Neuronal stem cell (in vitro differentiated cells): Measurements from ENCODE around the gene GAS7.
A peak's percentile ranks its signal among the peaks of the same experiment; 100 is the strongest.

Experiments
- DNase-seq: peaks from one replicate; pipeline ENCODE4 v3.0.0-alpha.2; 2013; ENCODE audit warnings: low spot score
- H2AFZ ChIP-seq: one replicate; pipeline ENCODE4 v1.6.1; 2013; ENCODE audit warnings: mild to moderate bottlenecking, low read length, inconsistent platforms
- H2AK5ac ChIP-seq: 2 replicates; pipeline ENCODE4 v1.6.1; 2013; ENCODE audit warnings: low read depth, mild to moderate bottlenecking, inconsistent platforms, low read length, moderate library complexity, mixed read lengths
- H2BK120ac ChIP-seq: 2 replicates; pipeline ENCODE4 v1.6.1; 2013; ENCODE audit warnings: low read depth, mild to moderate bottlenecking, inconsistent platforms, low read length, moderate library complexity, mixed read lengths
- H2BK12ac ChIP-seq: one replicate; pipeline ENCODE4 v1.6.1; 2013; ENCODE audit warnings: low read length, inconsistent platforms
- H2BK15ac ChIP-seq: 2 replicates; pipeline ENCODE4 v1.6.1; 2013; ENCODE audit warnings: mild to moderate bottlenecking, low read length, inconsistent platforms, mixed read lengths
- H2BK5ac ChIP-seq: one replicate; pipeline ENCODE4 v1.6.1; 2013; ENCODE audit warnings: inconsistent platforms, mild to moderate bottlenecking, low read length, moderate library complexity
- H3K14ac ChIP-seq: one replicate; pipeline ENCODE4 v1.6.1; 2013; ENCODE audit warnings: low read length, inconsistent platforms
- H3K18ac ChIP-seq: 2 replicates; pipeline ENCODE4 v1.6.1; 2013; ENCODE audit warnings: low read length, inconsistent platforms
- H3K23ac ChIP-seq: 2 replicates; pipeline ENCODE4 v1.6.1; 2013; ENCODE audit warnings: low read depth, mild to moderate bottlenecking, mixed read lengths, low read length, inconsistent platforms; ENCODE audit not compliant: poor library complexity
- H3K27ac ChIP-seq: replicated peaks from 3 replicates; pipeline ENCODE4 v1.5.1; 2013; ENCODE audit warnings: low read length, inconsistent platforms
- H3K27me3 ChIP-seq, 3 experiments: 2 replicates each; pipeline ENCODE4 v1.6.1; 2013; ENCODE audit warnings: low read length in 3 of 3, mild to moderate bottlenecking in 2 of 3, inconsistent platforms in 1 of 3, low read depth in 1 of 3, mixed read lengths in 1 of 3, moderate library complexity in 1 of 3; ENCODE audit not compliant: control insufficient read depth in 3 of 3, insufficient read depth in 3 of 3
- H3K36me3 ChIP-seq, 2 donors: replicated peaks in 1 of 2; 2 replicates each; pipeline ENCODE4 v1.6.1; 2013; ENCODE audit warnings: low read length in 2 of 2; ENCODE audit not compliant: control insufficient read depth in 2 of 2, insufficient read depth in 2 of 2
- H3K4ac ChIP-seq: 2 replicates; pipeline ENCODE4 v1.6.1; 2013; ENCODE audit warnings: inconsistent platforms, mild to moderate bottlenecking, low read length, moderate library complexity
- H3K4me1 ChIP-seq, 2 donors: 1 replicate in 1 of 2; 2 replicates in 1 of 2; pipeline ENCODE4 v1.6.1; 2013; ENCODE audit warnings: low read length in 2 of 2, low read depth in 1 of 2; ENCODE audit not compliant: control insufficient read depth in 2 of 2, insufficient read depth in 1 of 2
- H3K4me2 ChIP-seq: one replicate; pipeline ENCODE4 v1.6.1; 2013; ENCODE audit warnings: mild to moderate bottlenecking, low read length, inconsistent platforms; ENCODE audit not compliant: insufficient read depth, poor library complexity, severe bottlenecking
- H3K4me3 ChIP-seq, 2 donors: 2 replicates each; pipeline ENCODE4 v1.5.1; 2013; ENCODE audit warnings: low read length in 2 of 2, mild to moderate bottlenecking in 2 of 2, inconsistent platforms in 1 of 2, moderate library complexity in 1 of 2
- H3K79me1 ChIP-seq: one replicate; pipeline ENCODE4 v1.6.1; 2013; ENCODE audit warnings: low read depth, mild to moderate bottlenecking, inconsistent platforms, low read length, moderate library complexity
- H3K9ac ChIP-seq: one replicate; pipeline ENCODE4 v1.6.1; 2013; ENCODE audit warnings: mild to moderate bottlenecking, low read depth, low read length, inconsistent platforms; ENCODE audit not compliant: poor library complexity
- H3K9me3 ChIP-seq, 2 donors: replicated peaks in 1 of 2; 2 replicates each; pipeline versions ENCODE3 to v1.6.1; 2013; ENCODE audit warnings: low read length in 2 of 2, mild to moderate bottlenecking in 2 of 2, inconsistent platforms in 1 of 2, low read depth in 1 of 2, mixed read lengths in 1 of 2, moderate library complexity in 1 of 2; ENCODE audit not compliant: control insufficient read depth in 2 of 2, insufficient read depth in 1 of 2
- H4K8ac ChIP-seq: one replicate; pipeline ENCODE4 v1.6.1; 2013; ENCODE audit warnings: low read depth, mild to moderate bottlenecking, inconsistent platforms, low read length, moderate library complexity
- H4K91ac ChIP-seq: one replicate; pipeline ENCODE4 v1.6.1; 2013; ENCODE audit warnings: low read length, low read depth, mild to moderate bottlenecking, inconsistent platforms; ENCODE audit not compliant: poor library complexity
- WGBS, 2 donors: extraction: QIAGEN DNeasy Blood & Tissue Kit; methylation state at CpG; one replicate each; pipeline ENCODE4 v1.1.7; 2013; ENCODE audit warnings: missing lambda C conversion rate in 2 of 2, mixed read lengths in 1 of 2; ENCODE audit not compliant: insufficient read length in 2 of 2, insufficient replicate concordance in 1 of 2; ENCODE audit errors: extremely low coverage in 2 of 2; 5-methylcytosine and 5-hydroxymethylcytosine counted together

Gene GAS7

DNA sequence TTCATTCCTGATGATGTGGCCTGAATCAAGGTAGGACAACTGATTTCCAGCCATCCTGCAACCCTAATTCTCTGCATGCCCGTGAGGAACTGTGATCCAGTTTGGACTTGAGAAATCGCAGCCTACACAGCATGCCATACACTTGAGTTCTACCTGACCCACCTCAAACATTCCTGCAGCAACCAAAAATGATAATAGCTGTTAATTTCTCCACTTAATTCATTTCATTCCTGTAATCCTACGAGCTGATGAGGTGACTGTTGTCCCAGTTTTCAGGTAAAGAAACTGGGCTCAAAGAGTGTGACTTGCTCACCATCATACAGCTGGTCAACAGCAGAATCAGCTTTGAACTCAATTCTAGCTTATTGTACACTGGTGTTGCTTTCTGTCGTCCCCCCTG, 2.2 kb upstream of the GAS7 start:
- no peak overlapping the region for H3K4ac ChIP-seq
- WGBS, 2 donors = no CpG with 5 or more reads among the region's 4 CpGs

DNA sequence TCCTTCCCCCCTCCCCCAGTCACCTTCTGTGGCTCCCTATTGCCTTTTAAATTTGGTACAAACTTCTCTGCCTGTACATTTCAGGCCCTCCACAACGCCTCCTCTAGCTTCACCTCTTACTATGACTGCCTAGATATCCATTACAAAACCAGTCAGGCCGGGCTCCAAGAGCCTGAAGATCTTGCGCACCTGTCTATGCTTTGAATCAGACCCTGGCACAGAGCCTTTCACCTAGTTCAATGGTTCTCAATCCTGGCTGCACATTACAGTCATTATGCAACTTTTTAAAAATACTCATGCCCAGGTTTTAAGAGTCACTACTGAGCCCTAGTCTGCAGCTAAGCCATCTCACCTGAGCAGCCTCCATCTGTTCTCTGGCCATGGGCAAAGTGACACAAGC, 1.6 kb upstream of the GAS7 start:
- peaks cover 3 to 4% of the 10 kb centered on the region in 2 donors for H3K9me3 ChIP-seq
- no peak overlapping the region for H4K91ac ChIP-seq
- peaks cover 0 to 4% of the 10 kb centered on the region in 2 donors for H3K4me1 ChIP-seq
- H3K18ac ChIP-seq = no peak overlapping the region
- no CpG with 5 or more reads among the region's 3 CpGs for WGBS, 2 donors
- no peak overlapping the region for H3K4me2 ChIP-seq
- H2BK5ac ChIP-seq = no peak overlapping the region
- H3K27ac ChIP-seq = no peak overlapping the region
- H2AFZ ChIP-seq = no peak overlapping the region
- peaks cover 6 to 52% (median 23%) of the 10 kb centered on the region in 3 experiments for H3K27me3 ChIP-seq
- DNase-seq = no peak
- no peak overlapping the region for H2BK15ac ChIP-seq
- H4K8ac ChIP-seq = no peak overlapping the region
- no peak overlapping the region for H3K4ac ChIP-seq
- no peak overlapping the region for H2AK5ac ChIP-seq
- no peak overlapping the region for H3K14ac ChIP-seq
- no peaks in the 10 kb centered on the region for H3K36me3 ChIP-seq
- no peak overlapping the region for H3K9ac ChIP-seq
- no peak overlapping the region for H3K4me3 ChIP-seq
- H3K23ac ChIP-seq = no peak overlapping the region
- H3K79me1 ChIP-seq = no peaks in the 10 kb centered on the region
- H2BK120ac ChIP-seq = no peak overlapping the region
- no peak overlapping the region for H2BK12ac ChIP-seq

More for the DNA sequence above, 2.2 kb upstream of the GAS7 start:
- H4K91ac ChIP-seq = no peak overlapping the region
- no peaks in the 10 kb centered on the region for H3K79me1 ChIP-seq
- no peak overlapping the region for H3K27ac ChIP-seq
- peaks cover 0 to 1% of the 10 kb centered on the region in 2 donors for H3K36me3 ChIP-seq
- H3K4me3 ChIP-seq = no peak overlapping the region
- H3K27me3 ChIP-seq = peaks cover 6 to 46% (median 23%) of the 10 kb centered on the region in 3 experiments
- no peak for DNase-seq
- H2BK15ac ChIP-seq = no peak overlapping the region
- H2BK120ac ChIP-seq = no peak overlapping the region
- no peak overlapping the region for H3K14ac ChIP-seq
- no peak overlapping the region for H3K4me2 ChIP-seq
- H2AK5ac ChIP-seq = no peak overlapping the region
- H3K4me1 ChIP-seq = peaks cover 0 to 4% of the 10 kb centered on the region in 2 donors
- no peak overlapping the region for H3K18ac ChIP-seq
- no peak overlapping the region for H4K8ac ChIP-seq
- no peak overlapping the region for H2BK5ac ChIP-seq
- H2AFZ ChIP-seq = no peak overlapping the region
- H3K23ac ChIP-seq = no peak overlapping the region
- H3K9ac ChIP-seq = no peak overlapping the region
- no peak overlapping the region for H2BK12ac ChIP-seq
- peaks cover 6 to 7% of the 10 kb centered on the region in 2 donors for H3K9me3 ChIP-seq

DNA sequence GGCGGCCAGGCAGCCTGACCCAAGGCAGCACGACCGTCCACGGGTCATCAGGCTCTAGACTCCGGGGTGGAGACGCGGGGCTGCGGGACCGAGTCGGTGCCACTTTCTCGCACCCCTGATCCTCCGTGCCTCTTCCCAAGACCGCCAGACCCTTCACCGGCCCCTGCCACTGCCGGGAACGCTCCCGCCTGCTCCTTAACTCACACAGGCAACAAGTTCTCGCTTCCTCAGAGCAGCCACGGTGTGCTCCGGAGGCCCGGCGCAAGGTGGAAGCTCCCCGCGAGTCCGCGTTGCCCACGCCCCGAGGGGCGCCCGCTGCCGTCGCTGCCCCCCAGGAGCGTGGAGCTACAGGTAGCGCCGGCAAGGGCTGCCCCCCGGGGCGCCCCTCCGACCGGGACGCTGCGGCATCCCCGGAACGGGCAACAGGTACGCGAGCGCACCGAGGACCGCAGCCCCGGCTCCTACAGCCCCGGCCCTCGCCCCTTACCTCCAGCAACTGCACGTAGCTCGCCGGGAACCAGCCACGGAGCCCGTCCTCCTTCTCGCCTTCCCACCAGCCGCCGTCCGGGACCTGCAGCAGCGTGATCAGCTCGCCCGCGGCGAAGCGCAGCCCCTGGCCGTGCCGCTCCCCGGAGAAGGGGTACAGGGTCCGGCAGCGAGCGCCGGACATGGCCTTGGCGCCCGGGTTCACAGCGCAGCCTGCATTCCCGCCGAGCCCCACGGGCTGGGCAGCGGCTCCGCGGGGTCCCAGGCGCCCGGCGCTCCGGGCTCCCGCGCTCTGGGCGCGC, 491 bp downstream of the GAS7 start:
- no peak for DNase-seq

DNA sequence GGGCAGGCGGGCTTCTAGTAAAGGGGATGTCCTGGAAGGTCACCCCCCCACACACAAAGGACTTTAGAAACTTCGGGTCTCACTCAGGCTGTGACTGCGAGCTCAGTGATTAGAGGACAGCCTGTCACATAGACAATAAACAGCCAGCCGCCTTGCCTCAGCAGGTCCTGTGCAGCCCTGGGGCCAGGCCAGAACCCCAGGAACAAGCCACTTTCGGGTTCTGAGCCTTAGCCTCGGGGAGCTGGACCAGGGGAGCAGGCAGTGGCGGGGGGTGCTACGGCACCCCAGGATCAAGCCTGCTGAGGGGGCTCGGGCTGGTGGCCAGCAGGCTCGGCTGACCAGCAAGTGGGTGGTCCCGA, 1.1 kb downstream of the GAS7 start:
- DNase-seq = no peak
- Histone ChIP-seq H3K9me3 (peaks cover 0 to 14% of the 10 kb centered on the region in 2 donors), H2AFZ (no peak overlapping the region), H3K27me3 (peaks cover 6 to 54% (median 23%) of the 10 kb centered on the region in 3 experiments), H3K4me1 (peaks cover 0 to 5% of the 10 kb centered on the region in 2 donors), H3K14ac (no peak overlapping the region), H2BK120ac (no peak overlapping the region), H4K91ac (no peak overlapping the region), H3K23ac (peak overlapping the region; percentile 53), H3K9ac (peak overlapping the region; percentile 82), H2AK5ac (peak overlapping the region; percentile 63), H3K4me3 (peak overlapping the region in 1 of 2 donors; percentile 85), H2BK12ac (peak overlapping the region; percentile 75), H2BK15ac (peak overlapping the region; percentile 70), H3K4ac (no peak overlapping the region), H4K8ac (no peak overlapping the region), H3K79me1 (no peaks in the 10 kb centered on the region), H3K4me2 (peak overlapping the region; percentile 100), H3K27ac (no peak overlapping the region), H3K18ac (peak overlapping the region; percentile 97), H2BK5ac (no peak overlapping the region), H3K36me3 (peaks cover 0 to 1% of the 10 kb centered on the region in 2 donors)
- WGBS, 2 donors = no CpG with 5 or more reads among the region's 11 CpGs

More for the DNA sequence above, 491 bp downstream of the GAS7 start:
- Histone ChIP-seq H3K27me3 (peaks cover 6 to 54% (median 23%) of the 10 kb centered on the region in 3 experiments), H2AFZ (peak overlapping the region; percentile 80), H3K4me1 (peaks cover 0 to 4% of the 10 kb centered on the region in 2 donors), H3K36me3 (peaks cover 0 to 1% of the 10 kb centered on the region in 2 donors), H3K9ac (peak overlapping the region; percentile 95), H4K8ac (no peak overlapping the region), H2BK12ac (peak overlapping the region; percentile 75), H2BK15ac (peak overlapping the region; percentile 70), H3K4me3 (peak overlapping the region in 1 of 2 donors; percentile 85), H3K27ac (no peak overlapping the region), H2BK120ac (no peak overlapping the region), H3K9me3 (peaks cover 0 to 14% of the 10 kb centered on the region in 2 donors), H3K4me2 (peak overlapping the region; percentile 100), H2AK5ac (peak overlapping the region; percentile 63), H3K4ac (peak overlapping the region; percentile 80), H2BK5ac (peak overlapping the region; percentile 54), H4K91ac (no peak overlapping the region), H3K79me1 (no peaks in the 10 kb centered on the region), H3K23ac (peak overlapping the region; percentile 53), H3K18ac (peak overlapping the region; percentile 97), H3K14ac (peak overlapping the region; percentile 83)
- WGBS, 2 donors = no CpG with 5 or more reads among the region's 90 CpGs
